SKM-1 treated with dmso at 0.1 percent for 144 hours (cell line): Measurements from ENCODE around the gene APBA2.

Experiments
- DNase-seq: peaks from one replicate; lab custom pipeline; 2025; ENCODE audit not compliant: unreplicated experiment; lab: John Stamatoyannopoulos, UW

The APBA2 gene

DNA sequence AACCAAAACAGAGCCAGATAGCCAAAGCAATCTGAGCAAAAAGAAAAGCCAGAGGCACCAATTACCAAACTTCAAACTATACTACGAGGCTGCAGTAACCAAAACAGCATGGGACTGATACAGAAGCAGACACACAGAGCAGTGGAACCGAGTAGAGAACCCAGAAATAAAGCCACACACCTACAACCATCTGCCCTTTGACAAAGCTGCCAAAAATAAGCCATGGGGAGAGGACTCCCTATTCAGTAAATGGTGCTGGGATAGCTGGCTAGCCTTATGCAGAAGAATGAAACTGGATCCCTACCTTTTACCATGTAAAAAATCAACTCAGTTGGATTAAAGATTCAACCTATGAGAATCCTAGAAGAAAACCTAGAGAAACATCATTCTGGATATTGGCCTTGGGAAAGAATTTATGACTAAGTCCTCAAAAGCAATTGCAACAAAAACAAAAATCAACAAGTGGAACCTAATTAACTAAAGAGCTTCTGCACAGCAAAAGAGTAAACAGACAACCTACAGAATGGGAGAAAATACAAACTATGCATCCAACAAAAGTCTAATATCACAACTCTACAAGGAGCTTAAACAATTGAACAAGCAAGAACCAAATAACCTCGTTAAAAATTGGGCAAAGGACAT lies 95.1 kb downstream of the APBA2 start:
- no peak for DNase-seq

DNA sequence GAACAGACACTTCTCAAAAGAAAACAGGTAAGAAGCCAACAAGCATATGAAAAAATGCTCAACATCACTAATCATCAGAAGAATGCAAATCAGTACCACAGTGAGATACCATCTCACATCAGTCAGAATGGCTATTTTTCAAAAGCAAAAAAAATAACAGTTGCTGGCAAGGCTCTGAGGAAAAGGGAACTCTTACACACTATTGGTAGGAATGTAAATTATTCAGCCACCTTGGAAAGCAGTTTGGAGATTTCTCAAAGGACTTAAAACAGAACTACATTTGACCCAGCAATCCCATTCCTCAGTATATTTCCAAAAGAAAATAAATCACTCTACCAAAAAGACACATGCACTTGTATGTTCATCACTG lies 95.6 kb downstream of the APBA2 start:
- no peak for DNase-seq

GRCh38 chr15:28981921-28982320 lies 96.1 kb downstream of the APBA2 start:
- DNase-seq, result no peak

GRCh38 chr15:28982886-28983285 lies 97.1 kb downstream of the APBA2 start:
- DNase-seq, result no peak

DNA sequence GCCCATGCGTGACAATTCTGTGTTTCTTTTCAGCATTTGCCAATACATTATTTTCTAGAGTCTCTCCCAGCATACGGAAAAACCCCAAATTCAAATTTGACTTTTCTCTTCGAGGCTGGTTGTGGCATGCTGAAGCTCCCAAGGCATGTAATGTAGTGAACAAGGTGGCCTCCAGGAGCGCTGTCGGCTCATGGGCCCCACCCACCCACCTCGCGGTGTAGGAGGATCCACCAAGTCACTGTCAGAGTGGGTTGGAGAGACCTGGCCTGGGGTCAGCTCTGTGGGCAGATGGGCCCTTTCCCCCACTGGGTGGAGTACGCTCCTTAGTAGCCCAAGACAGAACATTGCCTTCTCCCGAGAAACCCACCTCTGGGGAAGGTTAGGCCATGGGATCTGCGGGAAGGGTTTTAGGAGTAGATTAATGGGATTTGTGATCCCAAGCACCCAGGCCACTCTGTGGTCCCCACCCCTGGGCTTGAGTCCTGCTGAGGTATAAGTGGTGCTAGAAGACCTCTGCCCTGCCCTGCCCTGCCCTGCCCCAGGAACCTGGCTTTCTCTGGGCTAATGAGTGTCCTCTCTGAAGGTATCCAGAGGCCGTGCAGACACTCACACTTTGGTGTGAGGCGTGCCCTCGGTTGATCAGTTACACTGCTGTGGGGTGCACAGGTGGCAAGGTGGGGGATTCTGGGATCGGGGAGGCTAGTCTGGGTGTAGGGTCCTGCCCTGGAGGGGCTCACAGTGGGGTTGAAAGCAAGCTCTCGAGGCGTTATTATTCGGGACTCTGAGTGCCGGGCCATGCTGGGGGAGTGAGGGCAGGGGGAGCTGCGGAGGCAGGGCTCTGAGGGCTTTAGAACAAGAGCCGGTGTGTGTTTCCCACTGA lies 97.9 kb downstream of the APBA2 start:
- no peak for DNase-seq

DNA sequence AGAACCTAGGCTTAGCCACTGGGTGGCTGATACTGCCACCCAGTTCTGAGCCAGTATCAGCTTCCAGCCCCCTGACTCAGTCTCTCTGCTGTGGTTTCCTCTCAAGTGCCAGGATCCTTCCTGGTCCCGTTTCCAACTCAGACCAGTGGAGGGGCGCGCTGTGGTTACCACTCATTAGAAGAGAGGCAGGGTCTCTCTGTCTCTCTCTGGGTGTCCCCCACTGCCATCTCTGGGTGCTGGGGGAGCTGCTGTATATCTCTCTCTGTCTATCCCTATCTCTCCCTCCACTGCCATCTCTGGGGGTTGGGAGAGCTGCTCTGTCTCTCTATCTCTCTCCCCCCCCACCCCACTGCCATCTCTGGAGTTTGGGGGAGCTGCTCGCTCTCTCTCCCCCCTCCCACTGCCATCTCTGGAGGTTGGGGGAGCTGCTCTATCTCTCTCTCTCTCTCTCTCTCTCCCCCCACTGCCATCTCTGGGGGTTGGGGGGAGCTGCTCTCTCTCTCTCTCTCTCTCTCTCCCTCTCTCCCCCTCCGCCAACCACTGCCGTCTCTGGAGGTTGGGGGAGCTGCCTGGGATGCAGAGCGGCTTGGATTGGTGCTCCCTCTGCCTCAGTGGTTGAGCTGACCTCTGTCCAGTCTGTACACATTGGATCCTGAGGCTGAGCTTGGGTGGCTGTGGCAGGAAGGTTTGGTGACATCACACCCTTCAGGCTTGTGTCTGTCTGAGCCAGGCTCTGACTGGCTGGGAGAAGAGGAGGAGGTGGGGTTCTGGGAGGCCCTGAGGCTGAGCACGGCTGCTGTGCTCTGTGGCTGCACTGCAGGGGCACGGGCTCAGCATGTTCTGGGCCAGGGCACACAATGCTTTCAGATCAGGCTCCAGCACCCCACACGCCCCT lies 98.9 kb downstream of the APBA2 start:
- DNase-seq, result no peak

- DNase-seq, result no peak
Measured at GRCh38 chr15:28985316-28985645, 99.5 kb downstream of the APBA2 start.

- DNase-seq, result no peak
Measured at GRCh38 chr15:28985691-28986090, 99.9 kb downstream of the APBA2 start.

GRCh38 chr15:28986108-28986507 lies 100.3 kb downstream of the APBA2 start:
- DNase-seq, result no peak

- no peak for DNase-seq
Measured at GRCh38 chr15:28986726-28987125, 101.0 kb downstream of the APBA2 start.

- DNase-seq, result no peak
Measured at GRCh38 chr15:28987337-28987736, 101.6 kb downstream of the APBA2 start.

GRCh38 chr15:28989239-28989830 lies 103.6 kb downstream of the APBA2 start:
- DNase-seq, result peak; percentile 31

- no peak for DNase-seq
Measured at GRCh38 chr15:28989896-28990295, 104.1 kb downstream of the APBA2 start.

DNA sequence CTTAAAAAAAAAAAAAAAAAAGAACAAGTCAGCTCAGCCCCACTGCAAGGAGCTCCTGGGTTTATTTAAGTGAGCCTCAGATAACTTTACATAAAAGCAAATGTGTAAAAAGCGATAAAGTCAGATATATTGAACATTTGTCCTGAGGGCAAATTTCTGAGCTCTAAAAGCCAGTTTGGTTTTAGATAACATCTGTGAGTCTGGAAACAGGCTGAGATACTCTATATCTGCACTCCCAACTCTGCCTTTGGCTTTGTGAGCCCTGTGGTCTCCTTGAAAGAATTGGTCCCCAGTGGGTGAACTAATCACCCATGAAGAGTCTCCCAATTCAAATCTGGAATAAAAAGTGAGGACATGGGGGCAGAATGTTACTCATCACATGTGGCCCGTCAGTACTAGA lies 104.6 kb downstream of the APBA2 start:
- DNase-seq, result no peak

GRCh38 chr15:28991236-28992171 lies 105.7 kb downstream of the APBA2 start:
- DNase-seq, result no peak

DNA sequence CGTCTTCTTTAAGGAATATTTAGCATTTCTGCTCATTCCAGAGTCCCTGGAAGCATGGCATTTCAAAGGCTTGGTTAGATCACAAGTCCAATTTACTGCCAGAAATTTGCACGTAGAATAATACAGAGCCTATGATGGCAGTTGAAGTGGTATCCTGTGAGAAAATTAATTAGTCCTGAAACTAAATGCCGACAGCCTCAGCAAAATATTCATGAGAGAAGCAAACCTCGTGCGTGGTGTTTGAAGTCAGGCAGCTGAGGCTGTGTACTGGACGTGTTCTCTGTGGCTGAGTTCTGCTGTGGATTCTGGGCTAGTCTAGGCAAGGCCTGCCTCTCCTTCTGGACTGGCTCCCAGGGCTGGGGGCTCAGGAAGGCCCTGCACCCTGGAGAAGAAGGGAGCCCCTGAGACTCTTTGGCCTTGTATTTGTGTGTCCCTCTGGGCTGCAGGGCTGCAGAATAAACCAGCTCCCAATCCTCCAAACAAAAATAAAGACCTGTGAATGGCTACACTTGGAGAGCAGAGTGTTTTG lies 106.6 kb downstream of the APBA2 start:
- DNase-seq, result no peak

- peak; percentile 88 for DNase-seq
Measured at GRCh38 chr15:28993051-28993719, 107.4 kb downstream of the APBA2 start.

GRCh38 chr15:28993720-28994053 lies 107.9 kb downstream of the APBA2 start:
- no peak for DNase-seq

- DNase-seq, result peak; percentile 31
Measured at GRCh38 chr15:28994142-28994830, 108.5 kb downstream of the APBA2 start.
